ENCODE results near the gene PPP1R12B.
"Not testable (repeated sequence)": the region's sequence is repeated elsewhere in the genome, so short reads cannot be mapped to it uniquely, and the experiment has no call there.

The PPP1R12B gene

GRCh38 chr1:202348005-202348508, 442 bp upstream of the PPP1R12B start:
- DNase-seq: no peak

GRCh38 chr1:202349206-202349928, 868 bp downstream of the PPP1R12B start:
- no peak for DNase-seq

- DNase-seq: no peak
These were observed 3.2 kb downstream of the PPP1R12B start for GRCh38 chr1:202351725-202352124.

- not testable (repeated sequence) for DNase-seq
These were observed 4.2 kb downstream of the PPP1R12B start for GRCh38 chr1:202352583-202353197.

GRCh38 chr1:202355944-202356553, 7.5 kb downstream of the PPP1R12B start:
- DNase-seq: no peak

GRCh38 chr1:202357506-202357905, 9.0 kb downstream of the PPP1R12B start:
- no peak for DNase-seq

GRCh38 chr1:202361224-202361623, 12.7 kb downstream of the PPP1R12B start:
- no peak for DNase-seq

GRCh38 chr1:202361701-202362100, 13.2 kb downstream of the PPP1R12B start:
- no peak for DNase-seq

- DNase-seq: no peak
These were observed 13.7 kb downstream of the PPP1R12B start for GRCh38 chr1:202362212-202362611.

GRCh38 chr1:202365092-202365815, 16.8 kb downstream of the PPP1R12B start:
- DNase-seq: no peak

GRCh38 chr1:202367271-202367670, 18.8 kb downstream of the PPP1R12B start:
- DNase-seq: no peak

GRCh38 chr1:202370906-202371305, 22.4 kb downstream of the PPP1R12B start:
- not testable (repeated sequence) for DNase-seq

GRCh38 chr1:202374099-202374498, 25.6 kb downstream of the PPP1R12B start:
- DNase-seq: no peak

- not testable (repeated sequence) for DNase-seq
These were observed 26.7 kb downstream of the PPP1R12B start for GRCh38 chr1:202375175-202375574.

GRCh38 chr1:202376247-202376646, 27.7 kb downstream of the PPP1R12B start:
- no peak for DNase-seq

GRCh38 chr1:202379884-202380529, 31.5 kb downstream of the PPP1R12B start:
- not testable (repeated sequence) for DNase-seq

GRCh38 chr1:202380535-202380934, 32.0 kb downstream of the PPP1R12B start:
- not testable (repeated sequence) for DNase-seq

- DNase-seq: not testable (repeated sequence)
These were observed 33.4 kb downstream of the PPP1R12B start for GRCh38 chr1:202381867-202382266.

GRCh38 chr1:202395831-202396230, 47.3 kb downstream of the PPP1R12B start:
- not testable (repeated sequence) for DNase-seq

- no peak for DNase-seq
These were observed 48.8 kb downstream of the PPP1R12B start for GRCh38 chr1:202397256-202397655.

- not testable (repeated sequence) for DNase-seq
These were observed 49.9 kb downstream of the PPP1R12B start for GRCh38 chr1:202398439-202398838.

GRCh38 chr1:202401771-202402170, 53.3 kb downstream of the PPP1R12B start:
- not testable (repeated sequence) for DNase-seq

- not testable (repeated sequence) for DNase-seq
These were observed 54.9 kb downstream of the PPP1R12B start for GRCh38 chr1:202403381-202403780.
